ENCODE data around the gene ZNF429.

The ZNF429 gene

DNA sequence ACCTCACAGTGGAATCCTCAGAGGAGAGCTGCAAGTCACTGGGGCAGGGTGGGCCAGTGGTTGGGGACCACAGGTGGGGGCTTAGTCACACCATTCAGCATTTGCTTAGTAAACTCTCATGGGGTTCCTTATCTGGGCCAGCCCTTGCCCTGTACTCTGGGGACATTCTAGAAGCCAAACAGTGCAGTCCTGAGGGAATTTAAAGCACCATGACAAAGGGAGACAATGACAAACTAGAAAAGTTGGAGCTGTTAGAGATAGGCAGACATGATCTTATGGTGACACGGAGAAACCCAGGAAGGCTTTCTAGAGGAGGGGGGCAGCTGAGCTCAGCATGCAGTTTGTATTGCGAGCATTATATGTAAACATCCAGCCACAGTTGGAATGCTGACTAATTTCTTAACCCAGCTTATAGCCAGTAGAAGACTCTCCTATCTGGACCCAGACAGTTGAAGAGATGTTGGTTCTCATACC is 87.6 kb downstream of the ZNF429 start:
- H3K4me2 ChIP-seq (ENCODE audit: low read depth, low read length, poor library complexity, severe bottlenecking) = no peak overlapping the region

DNA sequence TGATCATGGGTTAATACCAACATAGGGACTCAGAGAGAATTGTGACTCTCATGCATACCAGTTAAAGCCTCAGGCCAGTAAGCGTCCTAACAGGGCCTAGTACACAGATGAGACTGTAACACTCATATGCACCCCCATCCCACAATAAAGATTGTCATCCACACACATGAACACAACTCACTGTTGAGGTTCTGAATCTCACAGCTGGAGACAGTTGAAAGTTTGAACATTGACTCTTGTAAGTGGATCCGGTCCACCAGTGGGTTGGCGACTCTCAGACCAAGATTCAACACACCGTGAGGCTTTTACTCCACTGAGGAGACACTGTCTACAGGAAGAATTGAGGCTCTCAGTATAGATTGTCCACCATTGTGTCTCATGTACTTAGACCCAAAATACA is 88.1 kb downstream of the ZNF429 start:
- Histone ChIP-seq H3K27ac (ENCODE audit: low read depth, low read length) (no peak overlapping the region), H3K4me3 (ENCODE audit: insufficient read depth, low read length, poor library complexity, severe bottlenecking) (no peak overlapping the region), H3K9ac (ENCODE audit: low read length) (no peak overlapping the region), H3K9me3 (ENCODE audit: insufficient read depth, low read length) (no peaks in the 10 kb centered on the region), H3K4me2 (ENCODE audit: low read depth, low read length, poor library complexity, severe bottlenecking) (no peak overlapping the region), H3K36me3 (ENCODE audit: low read length) (no peaks in the 10 kb centered on the region), H2AFZ (ENCODE audit: low read depth, low read length, severe bottlenecking) (no peak overlapping the region), H3K27me3 (ENCODE audit: low read length) (no peaks in the 10 kb centered on the region), H3K79me2 (ENCODE audit: insufficient read depth, low read length) (no peaks in the 10 kb centered on the region), H3K9me2 (replicated peaks; ENCODE audit: insufficient read depth, low read length) (no peaks in the 10 kb centered on the region), H4K20me1 (ENCODE audit: low read depth, low read length) (no peaks in the 10 kb centered on the region), H3F3A (ENCODE audit: insufficient read depth) (no peaks in the 10 kb centered on the region)
- TF ChIP-seq, protein P1, sequence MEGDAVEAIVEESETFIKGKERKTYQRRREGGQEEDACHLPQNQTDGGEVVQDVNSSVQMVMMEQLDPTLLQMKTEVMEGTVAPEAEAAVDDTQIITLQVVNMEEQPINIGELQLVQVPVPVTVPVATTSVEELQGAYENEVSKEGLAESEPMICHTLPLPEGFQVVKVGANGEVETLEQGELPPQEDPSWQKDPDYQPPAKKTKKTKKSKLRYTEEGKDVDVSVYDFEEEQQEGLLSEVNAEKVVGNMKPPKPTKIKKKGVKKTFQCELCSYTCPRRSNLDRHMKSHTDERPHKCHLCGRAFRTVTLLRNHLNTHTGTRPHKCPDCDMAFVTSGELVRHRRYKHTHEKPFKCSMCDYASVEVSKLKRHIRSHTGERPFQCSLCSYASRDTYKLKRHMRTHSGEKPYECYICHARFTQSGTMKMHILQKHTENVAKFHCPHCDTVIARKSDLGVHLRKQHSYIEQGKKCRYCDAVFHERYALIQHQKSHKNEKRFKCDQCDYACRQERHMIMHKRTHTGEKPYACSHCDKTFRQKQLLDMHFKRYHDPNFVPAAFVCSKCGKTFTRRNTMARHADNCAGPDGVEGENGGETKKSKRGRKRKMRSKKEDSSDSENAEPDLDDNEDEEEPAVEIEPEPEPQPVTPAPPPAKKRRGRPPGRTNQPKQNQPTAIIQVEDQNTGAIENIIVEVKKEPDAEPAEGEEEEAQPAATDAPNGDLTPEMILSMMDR (IDR thresholded peaks at IDR 0.05; ENCODE audit: insufficient read depth, low read length, poor library complexity, severe bottlenecking) = no peak
- TF ChIP-seq EZH2phosphoT487 (conservative IDR thresholded peaks at IDR 0.05; ENCODE audit: low read length) = no peak

More for the DNA sequence above, 87.6 kb downstream of the ZNF429 start:
- Histone ChIP-seq H3K4me3 (ENCODE audit: insufficient read depth, low read length, poor library complexity, severe bottlenecking) (no peak overlapping the region), H2AFZ (ENCODE audit: low read depth, low read length, severe bottlenecking) (no peak overlapping the region), H3K27me3 (ENCODE audit: low read length) (no peaks in the 10 kb centered on the region), H3K9ac (ENCODE audit: low read length) (no peak overlapping the region), H3K9me2 (replicated peaks; ENCODE audit: insufficient read depth, low read length) (no peaks in the 10 kb centered on the region), H4K20me1 (ENCODE audit: low read depth, low read length) (no peaks in the 10 kb centered on the region), H3K27ac (ENCODE audit: low read depth, low read length) (no peak overlapping the region), H3F3A (ENCODE audit: insufficient read depth) (no peaks in the 10 kb centered on the region), H3K36me3 (ENCODE audit: low read length) (no peaks in the 10 kb centered on the region), H3K9me3 (ENCODE audit: insufficient read depth, low read length) (no peaks in the 10 kb centered on the region), H3K79me2 (ENCODE audit: insufficient read depth, low read length) (no peaks in the 10 kb centered on the region)
- TF ChIP-seq EZH2phosphoT487 (conservative IDR thresholded peaks at IDR 0.05; ENCODE audit: low read length) = no peak
- TF ChIP-seq, protein P1 (IDR thresholded peaks at IDR 0.05; ENCODE audit: insufficient read depth, low read length, poor library complexity, severe bottlenecking) = no peak

DNA sequence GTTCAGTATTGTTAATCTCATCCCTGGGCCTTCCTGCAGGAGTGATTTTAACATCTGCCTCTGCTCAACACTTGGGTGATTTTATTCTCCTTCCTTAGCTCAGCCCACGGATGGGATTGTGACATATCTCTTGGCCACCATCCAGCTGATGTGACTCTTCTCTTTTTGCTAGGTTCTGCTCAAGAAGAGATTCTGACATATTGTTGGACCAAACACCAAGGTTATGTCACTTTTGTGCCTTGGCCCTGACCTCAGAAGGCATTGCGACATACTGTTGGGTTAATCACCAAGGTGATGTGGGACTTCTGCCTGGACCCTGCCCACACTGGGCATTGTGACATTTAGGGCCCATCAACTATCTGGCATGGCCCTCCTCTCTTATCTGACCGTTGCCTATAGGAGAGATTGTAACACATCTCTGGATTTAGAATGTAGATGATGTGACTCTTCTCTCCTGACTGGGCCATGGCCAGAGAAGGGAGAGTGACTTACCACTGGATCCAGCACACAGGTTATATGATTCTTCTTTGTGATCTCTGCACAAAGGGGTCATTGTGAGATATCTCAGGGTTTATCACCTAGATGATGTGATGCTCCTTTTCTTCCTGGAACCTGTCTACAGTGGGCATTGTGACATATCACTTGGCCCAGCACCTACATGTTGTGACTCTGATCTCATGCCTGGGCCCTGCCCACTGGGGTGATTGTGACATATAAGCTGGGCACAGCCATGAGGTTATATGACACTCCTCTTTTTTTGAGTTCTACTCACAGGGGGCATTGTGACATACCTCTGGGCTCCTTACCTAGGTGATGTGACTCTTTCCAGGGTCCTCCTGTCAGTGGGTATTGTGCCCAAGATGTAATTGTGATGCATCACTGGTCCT is 88.8 kb downstream of the ZNF429 start:
- no peaks in the 10 kb centered on the region for H4K20me1 ChIP-seq (ENCODE audit: low read depth, low read length)
- H3K27me3 ChIP-seq (ENCODE audit: low read length) = no peaks in the 10 kb centered on the region
- no peaks in the 10 kb centered on the region for H3F3A ChIP-seq (ENCODE audit: insufficient read depth)
- no peaks in the 10 kb centered on the region for H3K9me2 ChIP-seq (replicated peaks; ENCODE audit: insufficient read depth, low read length)
- no peak overlapping the region for H3K4me2 ChIP-seq (ENCODE audit: low read depth, low read length, poor library complexity, severe bottlenecking)
- no peak for TF ChIP-seq EZH2phosphoT487 (conservative IDR thresholded peaks at IDR 0.05; ENCODE audit: low read length)
- TF ChIP-seq, protein P1 (IDR thresholded peaks at IDR 0.05; ENCODE audit: insufficient read depth, low read length, poor library complexity, severe bottlenecking) = no peak
- no peak overlapping the region for H2AFZ ChIP-seq (ENCODE audit: low read depth, low read length, severe bottlenecking)
- H3K4me3 ChIP-seq (ENCODE audit: insufficient read depth, low read length, poor library complexity, severe bottlenecking) = no peak overlapping the region
- no peaks in the 10 kb centered on the region for H3K9me3 ChIP-seq (ENCODE audit: insufficient read depth, low read length)
- H3K27ac ChIP-seq (ENCODE audit: low read depth, low read length) = no peak overlapping the region
- no peak overlapping the region for H3K9ac ChIP-seq (ENCODE audit: low read length)
- no peaks in the 10 kb centered on the region for H3K36me3 ChIP-seq (ENCODE audit: low read length)
- no peaks in the 10 kb centered on the region for H3K79me2 ChIP-seq (ENCODE audit: insufficient read depth, low read length)
